Measurements from ENCODE around the gene CEP89.
"Not testable (repeated sequence)": the region's sequence is repeated elsewhere in the genome, so short reads cannot be mapped to it uniquely, and the experiment has no call there.

The CEP89 gene

GRCh38 chr19:32979807-32980206 lies 8.0 kb upstream of the CEP89 start:
- H3K9me3 Mint-ChIP-seq, H3K27me3 Mint-ChIP-seq, H3K36me3 Mint-ChIP-seq, H3K4me3 Mint-ChIP-seq, H3K27ac Mint-ChIP-seq, H3K4me1 Mint-ChIP-seq: not testable (repeated sequence)

- not testable (repeated sequence) for H3K4me1 Mint-ChIP-seq
Measured at GRCh38 chr19:32977813-32978212, 6.1 kb upstream of the CEP89 start.

GRCh38 chr19:32977280-32977679 lies 5.5 kb upstream of the CEP89 start:
- H3K9me3 Mint-ChIP-seq, result no peaks in the 10 kb centered on the region
- no peak overlapping the region for H3K27ac Mint-ChIP-seq
- no peaks in the 10 kb centered on the region for H3K27me3 Mint-ChIP-seq
- H3K4me3 Mint-ChIP-seq, result no peak overlapping the region
- no peaks in the 10 kb centered on the region for H3K36me3 Mint-ChIP-seq
- peaks cover 4% of the 10 kb centered on the region for H3K4me1 Mint-ChIP-seq

More at GRCh38 chr19:32977813-32978212, 6.1 kb upstream of the CEP89 start:
- not testable (repeated sequence) for H3K27ac Mint-ChIP-seq, H3K4me3 Mint-ChIP-seq, H3K36me3 Mint-ChIP-seq, H3K27me3 Mint-ChIP-seq, H3K9me3 Mint-ChIP-seq

- no peaks in the 10 kb centered on the region for H3K27me3 Mint-ChIP-seq
- H3K4me3 Mint-ChIP-seq, result no peak overlapping the region
- no peak overlapping the region for H3K27ac Mint-ChIP-seq
- H3K4me1 Mint-ChIP-seq, result peaks cover 12% of the 10 kb centered on the region
- H3K36me3 Mint-ChIP-seq, result peaks cover 3% of the 10 kb centered on the region
- H3K9me3 Mint-ChIP-seq, result no peaks in the 10 kb centered on the region
Measured at GRCh38 chr19:32976223-32976805, 4.6 kb upstream of the CEP89 start.

GRCh38 chr19:32971012-32971595 lies 654 bp downstream of the CEP89 start:
- H3K4me3 Mint-ChIP-seq, result peak overlapping the region; percentile 99
- H3K4me1 Mint-ChIP-seq, result peaks cover 20% of the 10 kb centered on the region
- no peak overlapping the region for H3K27ac Mint-ChIP-seq
- no peaks in the 10 kb centered on the region for H3K9me3 Mint-ChIP-seq
- H3K27me3 Mint-ChIP-seq, result no peaks in the 10 kb centered on the region
- peaks cover 4% of the 10 kb centered on the region for H3K36me3 Mint-ChIP-seq

- H3K4me3 Mint-ChIP-seq, result no peak overlapping the region
Measured at GRCh38 chr19:32969549-32969948, 2.2 kb downstream of the CEP89 start.

GRCh38 chr19:32966750-32967149 lies 5.0 kb downstream of the CEP89 start:
- Mint-ChIP-seq H3K4me3 (no peak overlapping the region), H3K27ac (no peak overlapping the region), H3K27me3 (no peaks in the 10 kb centered on the region), H3K36me3 (peaks cover 13% of the 10 kb centered on the region), H3K4me1 (peaks cover 12% of the 10 kb centered on the region), H3K9me3 (no peaks in the 10 kb centered on the region)

More at GRCh38 chr19:32969549-32969948, 2.2 kb downstream of the CEP89 start:
- Mint-ChIP-seq H3K36me3 (peaks cover 5% of the 10 kb centered on the region), H3K9me3 (no peaks in the 10 kb centered on the region), H3K27ac (no peak overlapping the region), H3K4me1 (peaks cover 18% of the 10 kb centered on the region), H3K27me3 (no peaks in the 10 kb centered on the region)

- Mint-ChIP-seq H3K27me3 (no peaks in the 10 kb centered on the region), H3K36me3 (peaks cover 35% of the 10 kb centered on the region), H3K4me1 (no peaks in the 10 kb centered on the region), H3K9me3 (no peaks in the 10 kb centered on the region), H3K4me3 (no peak overlapping the region), H3K27ac (no peak overlapping the region)
Measured at GRCh38 chr19:32945260-32945659, 26.5 kb downstream of the CEP89 start.

GRCh38 chr19:32941273-32941672 lies 30.5 kb downstream of the CEP89 start:
- H3K4me1 Mint-ChIP-seq, H3K4me3 Mint-ChIP-seq, H3K27ac Mint-ChIP-seq: not testable (repeated sequence)

GRCh38 chr19:32936065-32936464 lies 35.7 kb downstream of the CEP89 start:
- Mint-ChIP-seq H3K4me1 (no peaks in the 10 kb centered on the region), H3K27me3 (no peaks in the 10 kb centered on the region), H3K27ac (no peak overlapping the region), H3K4me3 (no peak overlapping the region), H3K36me3 (peaks cover 18% of the 10 kb centered on the region), H3K9me3 (no peaks in the 10 kb centered on the region)

More at GRCh38 chr19:32941273-32941672, 30.5 kb downstream of the CEP89 start:
- H3K9me3 Mint-ChIP-seq, H3K27me3 Mint-ChIP-seq: not testable (repeated sequence)
- H3K36me3 Mint-ChIP-seq, result peaks cover 23% of the 10 kb centered on the region

GRCh38 chr19:32935629-32936028 lies 36.1 kb downstream of the CEP89 start:
- Mint-ChIP-seq H3K27ac (no peak overlapping the region), H3K27me3 (no peaks in the 10 kb centered on the region), H3K4me1 (no peaks in the 10 kb centered on the region), H3K36me3 (peaks cover 22% of the 10 kb centered on the region), H3K9me3 (no peaks in the 10 kb centered on the region), H3K4me3 (no peak overlapping the region)

GRCh38 chr19:32933571-32933970 lies 38.2 kb downstream of the CEP89 start:
- no peaks in the 10 kb centered on the region for H3K4me1 Mint-ChIP-seq
- H3K27me3 Mint-ChIP-seq, result no peaks in the 10 kb centered on the region
- peaks cover 5% of the 10 kb centered on the region for H3K9me3 Mint-ChIP-seq
- peaks cover 33% of the 10 kb centered on the region for H3K36me3 Mint-ChIP-seq
- no peak overlapping the region for H3K4me3 Mint-ChIP-seq
- H3K27ac Mint-ChIP-seq, result no peak overlapping the region

GRCh38 chr19:32930567-32930966 lies 41.2 kb downstream of the CEP89 start:
- Mint-ChIP-seq H3K9me3 (peaks cover 10% of the 10 kb centered on the region), H3K27me3 (no peaks in the 10 kb centered on the region), H3K27ac (no peak overlapping the region), H3K36me3 (peaks cover 36% of the 10 kb centered on the region), H3K4me1 (no peaks in the 10 kb centered on the region), H3K4me3 (no peak overlapping the region)

- H3K36me3 Mint-ChIP-seq, result peaks cover 32% of the 10 kb centered on the region
- no peaks in the 10 kb centered on the region for H3K4me1 Mint-ChIP-seq
- H3K9me3 Mint-ChIP-seq, result peaks cover 10% of the 10 kb centered on the region
- no peaks in the 10 kb centered on the region for H3K27me3 Mint-ChIP-seq
- H3K27ac Mint-ChIP-seq, result no peak overlapping the region
- H3K4me3 Mint-ChIP-seq, result no peak overlapping the region
Measured at GRCh38 chr19:32928806-32929205, 43.0 kb downstream of the CEP89 start.

GRCh38 chr19:32924200-32924599 lies 47.6 kb downstream of the CEP89 start:
- no peaks in the 10 kb centered on the region for H3K27me3 Mint-ChIP-seq

GRCh38 chr19:32921624-32922023 lies 50.1 kb downstream of the CEP89 start:
- Mint-ChIP-seq H3K36me3 (peaks cover 6% of the 10 kb centered on the region), H3K4me3 (no peak overlapping the region), H3K27me3 (no peaks in the 10 kb centered on the region), H3K4me1 (no peaks in the 10 kb centered on the region), H3K27ac (no peak overlapping the region), H3K9me3 (no peaks in the 10 kb centered on the region)

More at GRCh38 chr19:32924200-32924599, 47.6 kb downstream of the CEP89 start:
- peaks cover 18% of the 10 kb centered on the region for H3K36me3 Mint-ChIP-seq
- H3K4me1 Mint-ChIP-seq, result no peaks in the 10 kb centered on the region
- H3K4me3 Mint-ChIP-seq, result no peak overlapping the region
- H3K9me3 Mint-ChIP-seq, result peaks cover 10% of the 10 kb centered on the region
- H3K27ac Mint-ChIP-seq, result no peak overlapping the region

GRCh38 chr19:32919365-32919764 lies 52.4 kb downstream of the CEP89 start:
- H3K27ac Mint-ChIP-seq, result no peak overlapping the region
- peaks cover 8% of the 10 kb centered on the region for H3K36me3 Mint-ChIP-seq
- no peaks in the 10 kb centered on the region for H3K9me3 Mint-ChIP-seq
- H3K4me3 Mint-ChIP-seq, result no peak overlapping the region
- H3K4me1 Mint-ChIP-seq, result no peaks in the 10 kb centered on the region
- H3K27me3 Mint-ChIP-seq, result no peaks in the 10 kb centered on the region
